Myocyte (in vitro differentiated cells): ENCODE data around the gene CLSTN2. TPM values are rescaled to one million over a fixed set of nuclear protein-coding genes. Genes with fewer than 3 reads are reported as not detected.
A peak's percentile ranks its signal among the peaks of the same experiment; 100 is the strongest.

ENCODE experiments used
- DNase-seq: peaks from one replicate; pipeline ENCODE4 v3.0.0-alpha.2; 2012; ENCODE audit warnings: low read depth
- polyA plus RNA-seq: library from polyadenylated mRNA; unstranded; fragments of >200 nt; gene quantifications from one replicate; pipeline ENCODE4 v1.2.1, GENCODE V29; 2012; ENCODE audit warnings: missing spikeins
- total RNA-seq: library from RNA; depleted of rRNA; stranded (reverse); fragments of >200 nt; gene quantifications from 2 replicates; pipeline ENCODE4 v1.2.3, GENCODE V29; 2014

CLSTN2 gene
- 25.4 and 47.0 TPM in 2 replicates for total RNA-seq
- 148 TPM for polyA plus RNA-seq

DNA sequence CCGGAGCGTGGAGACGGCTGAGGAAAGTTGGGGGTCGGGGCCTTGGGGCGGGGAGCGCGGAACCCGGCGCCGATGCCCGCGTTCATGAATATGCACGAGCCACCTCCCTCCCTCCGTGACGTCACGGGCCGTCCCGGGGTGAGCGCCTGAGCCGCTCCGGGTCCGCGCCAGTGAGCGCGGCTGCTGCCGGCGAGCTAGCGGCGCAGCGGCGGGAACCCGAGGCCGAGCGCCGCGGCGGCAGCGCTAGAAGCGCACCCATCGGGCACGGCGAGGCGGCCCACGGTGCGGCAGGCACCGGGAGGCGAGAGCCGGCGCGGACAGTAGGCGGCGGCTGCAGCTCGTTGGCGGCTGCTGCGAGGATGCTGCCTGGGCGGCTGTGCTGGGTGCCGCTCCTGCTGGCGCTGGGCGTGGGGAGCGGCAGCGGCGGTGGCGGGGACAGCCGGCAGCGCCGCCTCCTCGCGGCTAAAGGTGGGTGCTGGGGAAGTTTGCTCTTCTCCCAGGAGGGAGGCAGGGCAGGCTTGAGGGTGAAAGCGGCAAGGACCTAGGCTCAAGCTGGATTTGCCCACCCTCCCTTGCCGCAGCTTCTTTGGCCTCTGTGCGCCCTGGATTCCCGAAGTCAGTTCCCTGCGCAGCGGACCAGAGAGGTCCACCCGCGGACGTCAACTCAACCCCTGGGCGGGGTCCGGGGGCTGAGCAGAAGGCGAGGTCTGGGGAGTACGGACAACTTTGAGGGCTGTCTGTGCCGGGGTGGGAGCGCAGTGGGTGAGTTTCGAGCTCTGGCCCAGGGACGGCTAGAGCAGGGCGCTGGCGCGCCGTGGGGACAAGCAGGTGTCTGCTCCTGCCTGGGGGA, at the start of gene CLSTN2:
TSS of gene CLSTN2 (plus strand) at position 170 of the 850 bp plus-strand sequence.
- peak; percentile 70 for DNase-seq

GRCh38 chr3:139887431-139887830, 47.6 kb upstream of the CLSTN2 start:
- no peak for DNase-seq

- DNase-seq = no peak
These were observed 46.3 kb upstream of the CLSTN2 start for GRCh38 chr3:139888561-139889140.

GRCh38 chr3:139893267-139893962, 41.6 kb upstream of the CLSTN2 start:
- no peak for DNase-seq

DNA sequence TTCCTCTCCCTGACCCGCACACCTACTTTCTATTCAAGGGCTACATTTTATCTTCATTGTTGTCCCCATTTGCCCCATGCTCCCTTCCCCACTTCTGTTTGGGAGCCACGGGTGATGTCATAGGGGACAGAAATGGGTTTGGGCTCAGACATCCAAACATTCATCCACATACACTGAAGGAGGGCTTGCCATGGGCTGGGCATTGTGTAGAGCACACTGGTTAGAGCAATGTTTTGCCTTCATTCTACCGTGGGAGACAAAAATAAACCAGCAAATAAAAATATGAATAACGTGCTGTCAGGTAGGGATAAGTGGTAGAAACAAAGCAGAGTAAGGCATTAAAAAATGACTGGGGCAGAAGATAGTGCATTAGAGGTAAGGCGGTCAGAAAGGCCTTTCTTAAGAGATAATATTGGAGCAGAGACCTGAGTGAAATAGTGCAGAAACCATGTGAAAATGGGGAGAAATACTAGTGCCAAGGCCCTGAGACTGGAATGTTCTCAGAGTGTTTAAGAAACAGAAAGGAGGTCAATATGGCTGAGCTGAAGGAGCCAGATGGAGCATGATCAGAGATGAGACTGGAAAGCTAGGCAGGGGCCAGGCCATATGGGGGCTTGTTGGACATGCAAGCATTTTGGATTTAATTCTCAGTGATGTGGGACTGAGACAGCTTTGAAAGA, 40.9 kb upstream of the CLSTN2 start:
- DNase-seq = no peak

GRCh38 chr3:139894643-139894989, 40.4 kb upstream of the CLSTN2 start:
- no peak for DNase-seq

GRCh38 chr3:139897759-139898158, 37.2 kb upstream of the CLSTN2 start:
- no peak for DNase-seq

- DNase-seq = peak; percentile 60
These were observed 28.6 kb upstream of the CLSTN2 start for GRCh38 chr3:139906418-139906817.

DNA sequence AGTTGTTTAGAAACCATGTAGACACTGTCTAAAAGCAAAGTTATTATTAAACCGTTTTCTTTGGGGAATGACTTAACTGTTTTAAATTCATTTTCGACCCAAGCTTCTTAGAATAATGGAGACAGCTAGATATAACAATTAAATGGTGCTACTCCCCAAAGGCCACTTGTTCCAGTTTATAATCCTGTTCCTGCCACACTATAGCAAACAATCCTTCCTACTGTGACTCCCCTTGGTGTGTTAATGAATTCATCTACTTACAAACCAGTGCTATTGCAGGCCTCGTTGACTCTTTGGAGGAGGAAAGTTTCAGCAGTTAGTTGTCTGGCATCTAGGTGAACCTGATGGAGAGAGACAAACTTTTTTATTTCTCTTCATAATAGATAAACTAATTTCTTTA, 25.2 kb upstream of the CLSTN2 start:
- DNase-seq = no peak

DNA sequence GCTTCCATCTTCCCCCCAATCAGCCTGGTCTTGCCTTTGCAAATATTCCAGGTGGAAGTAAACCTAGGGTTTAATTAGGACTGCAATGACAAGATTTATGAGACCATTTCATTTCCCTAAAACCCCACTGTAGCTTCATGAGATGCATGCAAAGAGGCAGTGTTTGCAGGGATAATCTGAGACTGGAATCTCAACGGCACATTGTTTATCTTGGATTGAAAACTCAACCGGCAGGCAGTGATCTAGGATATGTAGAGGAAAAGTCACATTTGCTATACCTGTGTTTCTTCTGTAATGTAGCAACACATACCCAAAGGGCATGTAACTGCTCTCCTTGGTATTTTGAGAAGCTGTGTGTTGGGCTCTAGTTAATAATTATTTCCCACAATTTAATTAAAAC, 18.7 kb upstream of the CLSTN2 start:
- DNase-seq = no peak

DNA sequence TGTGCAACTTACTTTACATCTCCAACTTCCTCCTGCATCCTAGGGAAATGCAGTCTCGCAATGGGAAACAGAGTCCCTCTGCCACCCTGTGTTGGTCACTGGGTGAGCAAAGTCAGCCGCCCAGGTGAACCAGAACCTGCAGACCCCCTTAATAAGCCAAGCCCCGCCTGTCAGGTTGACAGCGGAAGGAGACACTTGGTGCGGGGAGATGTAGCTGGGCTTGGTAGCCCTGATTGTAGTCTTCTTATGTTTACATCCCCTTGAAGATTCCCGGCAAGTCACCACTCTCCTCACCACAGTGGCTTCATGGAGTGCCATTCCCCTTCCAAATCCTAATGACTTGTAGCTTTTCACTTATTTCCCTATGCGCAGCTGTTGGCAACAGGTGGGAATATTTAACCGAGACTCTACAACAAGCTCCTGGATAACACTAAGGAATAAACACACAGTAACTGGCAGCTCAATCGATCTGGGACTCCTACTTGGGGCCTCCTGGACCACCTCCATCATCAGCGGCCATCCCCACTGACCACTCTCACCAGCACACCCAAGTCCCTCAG, 17.7 kb upstream of the CLSTN2 start:
- DNase-seq = peak; percentile 11

DNA sequence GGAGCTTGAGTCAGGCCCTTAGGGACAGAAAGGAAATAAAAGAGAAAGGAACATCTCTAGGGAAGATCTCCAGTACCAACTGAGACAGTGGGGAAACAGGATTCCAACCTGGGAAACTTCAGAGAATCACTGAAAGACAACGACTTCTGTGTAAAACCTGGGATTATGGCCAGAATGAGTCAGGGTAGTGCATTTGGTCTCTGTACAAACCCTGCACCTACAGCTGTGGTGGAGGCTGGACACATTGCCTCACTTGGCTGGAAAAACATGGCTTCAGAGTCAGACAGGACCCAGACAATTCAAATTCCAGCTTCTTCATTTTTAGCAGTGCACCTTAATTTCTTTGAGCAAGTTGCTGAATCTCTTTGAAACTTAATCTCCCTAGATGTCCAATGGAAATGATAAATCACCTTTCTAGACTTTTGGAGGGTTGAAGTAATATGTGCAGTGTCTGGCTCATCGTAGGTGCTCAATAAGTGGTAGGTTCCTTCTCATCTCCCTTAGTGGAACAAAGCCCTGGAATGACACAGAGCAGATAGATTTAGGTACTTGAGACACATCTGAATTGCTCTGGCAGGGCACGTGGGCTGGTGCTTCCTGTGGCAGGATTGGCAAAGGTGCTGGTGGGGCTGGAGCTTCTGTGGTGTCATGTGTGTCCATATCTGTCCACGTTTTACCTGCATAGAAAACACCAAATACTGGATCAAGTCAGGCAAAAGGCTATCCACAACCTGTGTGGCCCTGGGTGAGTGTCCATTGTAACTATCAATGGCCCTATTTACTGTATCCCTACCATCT, 6.1 kb upstream of the CLSTN2 start:
- DNase-seq = no peak

DNA sequence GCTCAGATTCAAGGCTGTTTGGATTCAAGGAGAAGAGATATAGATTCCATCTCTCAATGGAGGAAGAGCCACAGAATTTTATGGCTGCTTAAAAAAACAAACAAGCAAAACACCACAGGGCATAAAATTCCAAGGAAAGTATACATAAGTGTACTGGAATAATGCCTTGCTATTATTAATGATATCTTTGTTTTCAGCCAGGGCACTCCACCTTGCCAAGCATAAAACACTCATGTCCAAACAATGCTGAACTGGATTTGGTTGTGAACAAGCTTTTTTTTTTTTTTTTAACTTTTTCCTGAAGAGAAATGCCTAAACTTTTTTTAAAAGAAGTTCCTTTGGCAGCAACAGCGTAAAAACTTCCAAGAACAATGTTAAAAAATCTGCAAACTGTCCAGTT, 4.8 kb upstream of the CLSTN2 start:
- DNase-seq = no peak

DNA sequence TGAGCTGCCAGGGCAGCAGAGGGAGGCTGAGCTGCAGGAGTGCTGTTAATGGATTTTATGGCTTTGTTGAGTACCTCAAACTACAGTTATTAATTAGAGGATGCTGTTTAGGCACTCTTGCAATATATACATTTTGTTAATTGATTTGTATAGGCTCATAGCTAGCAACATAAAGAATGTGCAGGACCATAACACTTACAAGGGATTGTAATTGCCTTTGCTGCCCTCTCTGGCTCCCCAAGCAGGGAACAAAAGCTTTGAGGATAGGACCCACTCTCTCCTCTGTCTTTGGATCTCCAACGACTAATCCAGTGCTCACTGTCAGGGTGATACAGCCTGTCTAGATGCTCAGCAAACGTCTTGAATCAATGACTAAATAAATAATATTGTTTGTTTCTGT, 1.2 kb upstream of the CLSTN2 start:
- DNase-seq = no peak

DNA sequence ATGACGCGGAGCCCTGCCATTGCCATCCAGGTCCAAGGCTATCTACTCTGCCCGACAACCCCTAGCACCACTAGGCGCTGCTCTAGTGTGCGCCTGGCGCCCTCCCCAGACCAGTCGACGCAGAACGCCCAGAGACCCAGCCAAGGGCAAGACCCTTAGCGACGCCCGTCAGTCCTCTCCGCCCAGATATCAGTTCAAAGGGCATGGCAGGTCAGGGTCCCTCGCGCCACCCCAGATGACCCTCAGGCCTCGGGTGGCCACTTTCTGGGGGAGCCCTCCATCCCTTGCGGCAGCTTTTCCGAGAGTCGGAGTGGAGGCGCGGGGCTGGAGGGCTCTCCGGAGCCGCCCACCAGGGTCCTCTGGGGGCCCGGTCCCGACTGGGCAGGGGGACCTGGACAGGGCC, 371 bp upstream of the CLSTN2 start:
- DNase-seq = peak; percentile 77

- DNase-seq = peak; percentile 55
These were observed 1.2 kb downstream of the CLSTN2 start for GRCh38 chr3:139935866-139936817.

DNA sequence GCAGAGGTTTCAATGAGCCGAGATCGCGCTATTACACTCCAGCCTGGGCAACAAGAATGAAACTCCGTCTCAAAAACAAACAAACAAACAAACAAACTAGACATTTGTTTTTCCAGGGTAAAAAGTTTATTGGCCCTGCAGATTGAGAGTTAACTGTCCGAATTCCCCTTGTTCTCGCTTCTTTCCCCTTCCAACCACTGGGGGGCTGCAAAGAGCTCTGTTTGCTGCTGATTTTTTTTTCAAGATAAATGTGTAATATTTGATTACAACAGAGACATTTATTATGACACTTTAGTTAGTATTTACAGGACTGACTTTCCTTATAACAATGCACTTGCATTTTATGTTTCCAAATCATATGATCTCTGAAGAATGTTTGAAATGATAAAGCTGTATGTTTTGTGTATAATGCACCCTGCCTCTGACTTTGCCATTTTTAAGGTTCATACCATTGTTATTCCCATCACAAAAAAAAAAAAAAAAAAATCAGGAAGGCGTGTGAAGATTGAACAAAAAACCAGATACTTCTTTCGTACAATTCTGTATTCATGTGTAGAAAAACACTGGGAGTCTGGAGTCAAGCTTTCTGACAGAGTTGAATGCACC, 2.8 kb downstream of the CLSTN2 start:
- DNase-seq = peak; percentile 62

- no peak for DNase-seq
These were observed 4.8 kb downstream of the CLSTN2 start for GRCh38 chr3:139939681-139940190.

GRCh38 chr3:139940622-139941021, 5.6 kb downstream of the CLSTN2 start:
- DNase-seq = no peak
